KBM-7 (cell line): ENCODE data around the gene IRF9.

Experiments used
- DNase-seq: peaks from one replicate; pipeline ENCODE4 v3.0.0-alpha.2; 2015
- in situ Hi-C: fragments of 300-500 bp; cut with MboI; formaldehyde crosslinking; loops from 2 replicates; pipeline ENCODE4 v1.14.3; 2020; ENCODE audit warnings: low sequenced_read_pairs, low pct_unique_long_range_greater_than_20kb, mixed read lengths

IRF9 gene

GRCh38 chr14:24130717-24131548 is 30.1 kb upstream of the IRF9 start:
- in situ Hi-C loops, result no loop called here
- DNase-seq, result no peak

GRCh38 chr14:24131549-24131966 is 29.5 kb upstream of the IRF9 start:
- in situ Hi-C loops, result no loop called here
- no peak for DNase-seq

DNA sequence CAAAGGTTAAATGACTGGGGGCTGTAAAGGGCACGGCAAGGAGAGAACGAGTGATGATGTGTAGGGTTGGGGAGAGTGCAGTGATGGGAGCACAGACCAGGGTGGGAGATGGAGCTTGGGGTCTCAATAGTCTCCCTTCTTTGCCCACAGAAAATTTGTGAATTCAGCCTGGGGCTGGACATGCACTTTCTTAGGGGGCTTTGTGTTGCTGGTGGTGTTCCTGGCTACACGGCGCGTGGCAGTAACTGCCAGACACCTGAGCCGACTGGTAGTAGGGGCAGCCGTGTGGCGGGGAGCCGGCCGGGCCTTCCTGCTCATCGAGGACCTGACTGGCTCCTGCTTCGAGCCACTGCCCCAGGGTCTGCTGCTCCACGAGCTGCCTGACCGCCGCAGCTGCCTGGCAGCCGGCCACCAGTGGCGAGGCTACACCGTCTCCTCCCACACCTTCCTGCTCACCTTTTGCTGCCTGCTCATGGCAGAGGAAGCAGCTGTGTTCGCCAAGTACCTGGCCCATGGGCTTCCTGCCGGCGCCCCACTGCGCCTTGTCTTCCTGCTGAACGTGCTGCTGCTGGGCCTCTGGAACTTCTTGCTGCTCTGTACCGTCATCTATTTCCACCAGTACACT is 28.9 kb upstream of the IRF9 start:
- no peak for DNase-seq
- in situ Hi-C loops, result no loop called here

- no peak for DNase-seq
- in situ Hi-C loops, result no loop called here
Observed at GRCh38 chr14:24132976-24133375, 28.1 kb upstream of the IRF9 start.

DNA sequence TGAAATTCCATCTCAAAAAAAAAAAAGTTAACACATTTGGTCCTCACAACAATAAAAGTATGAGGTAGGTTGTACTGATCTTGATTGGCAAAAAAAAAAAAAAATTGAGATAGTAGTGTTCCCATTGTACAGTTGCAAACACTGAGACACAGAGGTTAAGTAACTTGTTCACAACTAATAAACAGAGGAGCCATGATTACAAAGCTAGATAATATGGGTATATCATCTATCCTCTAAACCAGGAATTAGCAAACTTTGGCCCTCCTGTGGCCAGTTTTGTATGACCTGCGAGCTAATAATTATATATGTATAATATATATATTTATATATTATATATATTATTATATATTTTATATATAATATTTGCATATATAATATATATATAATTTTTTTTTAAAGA is 27.3 kb upstream of the IRF9 start:
- DNase-seq, result no peak
- in situ Hi-C loops, result no loop called here

DNA sequence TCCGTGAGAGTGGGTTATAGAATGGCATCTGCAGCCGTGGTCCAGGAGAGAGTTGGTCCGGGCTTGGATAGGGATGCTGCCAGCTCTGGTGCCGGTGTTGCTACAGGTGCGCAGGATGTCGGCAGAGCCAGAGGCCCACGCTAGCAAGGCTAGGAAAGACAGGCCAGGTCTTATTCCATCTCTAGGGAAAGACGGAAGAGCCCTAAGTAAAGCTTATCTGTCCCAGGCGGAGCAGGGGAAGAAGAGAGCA is 25.6 kb upstream of the IRF9 start:
- no peak for DNase-seq
- in situ Hi-C loops, result no loop called here

- in situ Hi-C loops, result no loop called here
- peak; percentile 83 for DNase-seq
Observed at GRCh38 chr14:24135834-24136683, 25.0 kb upstream of the IRF9 start, which contains the start of gene PSME1. Gene PSME1, plus strand, starts transcription at chr14:24136194. Its CDS starts 69 bp downstream, at chr14:24136263.

- no peak for DNase-seq
- in situ Hi-C loops, result no loop called here
Observed at GRCh38 chr14:24136684-24137528, 24.2 kb upstream of the IRF9 start.

- in situ Hi-C loops, result no loop called here
- no peak for DNase-seq
Observed at GRCh38 chr14:24137529-24138395, 23.3 kb upstream of the IRF9 start.

GRCh38 chr14:24138396-24139271 is 22.4 kb upstream of the IRF9 start:
- in situ Hi-C loops, result no loop called here

DNA sequence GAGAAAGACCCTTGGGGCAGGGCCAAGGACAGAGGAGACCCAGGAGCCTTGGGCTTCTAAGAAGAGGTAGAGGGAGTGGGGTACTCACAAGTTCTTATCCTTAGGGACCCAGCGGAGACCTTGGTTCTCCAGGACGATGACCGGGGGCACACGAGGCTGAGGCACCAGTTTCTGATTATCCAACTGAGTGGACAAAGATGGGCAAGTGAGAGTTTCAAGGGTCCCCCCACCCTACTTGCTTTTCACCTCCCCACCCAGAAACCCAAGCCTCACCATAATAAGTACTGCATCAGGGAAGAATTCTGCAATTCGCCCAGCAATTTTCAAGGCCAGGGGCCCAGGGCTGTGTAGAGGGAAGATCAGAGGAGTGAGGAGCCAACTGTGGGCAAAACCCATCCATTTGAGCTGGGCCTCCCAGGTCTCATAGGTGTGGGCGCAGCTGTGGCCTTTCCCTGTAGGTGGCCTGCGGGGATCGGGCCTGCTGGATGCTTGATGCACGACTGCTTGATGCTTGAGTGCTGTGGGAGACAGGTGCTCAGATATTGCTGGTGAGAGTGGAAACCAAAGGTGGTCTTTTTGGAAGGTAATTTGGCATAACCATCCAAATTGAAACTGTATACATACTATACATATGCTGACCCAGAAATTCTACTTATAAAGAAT is 21.7 kb upstream of the IRF9 start:
- in situ Hi-C loops, result no loop called here
- no peak for DNase-seq

More at GRCh38 chr14:24138396-24139271, 22.4 kb upstream of the IRF9 start:
- no peak for DNase-seq

DNA sequence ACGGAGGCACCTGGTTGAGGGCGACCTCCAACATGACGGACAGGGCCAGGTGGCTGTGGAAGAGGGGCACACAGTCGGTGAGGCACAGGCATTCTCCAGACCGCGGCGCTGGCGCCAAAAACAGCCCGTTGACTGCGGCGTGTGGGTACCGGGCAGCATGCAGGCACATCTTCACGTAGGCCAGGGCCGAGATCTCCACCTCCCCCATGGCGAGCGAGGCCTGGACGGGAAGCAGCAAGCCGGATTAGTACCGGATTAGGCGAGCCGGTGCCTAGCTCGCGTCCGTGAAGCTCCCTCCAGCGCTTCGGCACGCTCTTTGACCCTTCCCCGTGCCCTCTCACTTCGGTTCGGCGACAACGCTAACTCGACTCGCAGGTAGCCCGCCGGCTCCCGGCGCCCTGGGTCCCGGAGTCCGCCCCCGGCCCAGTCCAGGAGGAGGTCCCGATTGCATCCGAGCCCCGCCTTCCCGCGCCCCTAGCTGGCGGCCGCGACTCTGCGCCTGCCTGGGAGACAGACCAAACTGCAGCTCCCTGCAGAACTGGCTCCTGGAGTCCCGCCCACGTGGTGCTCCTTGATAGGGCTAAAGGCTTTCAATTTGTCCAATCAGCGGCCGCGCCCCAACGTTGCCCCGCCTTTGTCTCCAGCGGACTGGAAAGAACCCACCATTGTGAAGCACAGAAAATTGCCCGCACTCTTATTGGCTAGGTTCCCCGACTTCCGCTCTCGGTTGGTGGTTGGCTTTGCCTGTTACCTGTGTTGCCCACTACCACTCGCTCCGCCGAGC is 19.8 kb upstream of the IRF9 start, which contains the start of gene EMC9:
Gene EMC9, minus strand, starts transcription at position 495 of the 784 bp plus-strand sequence. Its CDS starts 287 bp downstream, at position 208.
- peak; percentile 100 for DNase-seq
- in situ Hi-C loops, result no loop called here

GRCh38 chr14:24143511-24143910 is 17.6 kb upstream of the IRF9 start:
- DNase-seq, result no peak
- in situ Hi-C loops, result no loop called here

DNA sequence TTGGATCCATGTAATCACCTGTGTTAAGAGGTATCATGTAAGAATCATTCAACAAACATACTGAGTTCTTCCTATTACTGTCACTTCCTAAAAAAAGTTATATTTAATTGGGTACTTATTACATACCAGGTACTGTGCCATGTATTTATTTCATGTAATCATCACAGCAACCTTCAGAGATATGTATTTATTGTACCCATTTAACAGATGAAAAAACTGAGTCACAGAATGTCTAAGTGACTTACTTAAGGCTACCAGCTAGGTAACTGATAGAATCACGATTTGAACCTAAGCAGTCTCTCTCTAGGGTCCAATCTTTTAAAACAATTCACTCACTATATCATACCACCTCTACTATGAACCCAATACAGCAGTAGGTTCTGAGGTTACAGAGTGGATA is 16.6 kb upstream of the IRF9 start:
- no peak for DNase-seq
- in situ Hi-C loops, result no loop called here

DNA sequence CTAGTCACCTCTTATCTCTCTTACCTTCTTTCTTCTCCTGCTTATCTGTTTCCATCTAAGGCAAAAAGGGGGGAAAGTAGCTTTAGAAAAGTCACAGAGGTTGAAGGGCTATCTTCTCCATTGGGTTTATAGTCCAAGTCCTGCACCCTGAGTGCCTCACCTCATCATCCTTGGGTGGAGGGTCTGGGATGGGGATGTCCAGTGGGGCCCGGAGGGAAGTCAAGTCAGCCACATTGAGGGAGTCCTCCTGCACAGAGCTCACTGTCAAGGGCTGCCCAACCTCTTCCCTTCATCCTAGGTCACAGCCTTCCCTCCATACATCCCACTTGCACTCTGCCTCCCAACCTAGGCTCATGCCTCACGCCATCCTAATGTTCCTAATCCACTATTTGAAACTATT is 15.8 kb upstream of the IRF9 start:
- in situ Hi-C loops, result no loop called here
- no peak for DNase-seq
